Activated CD4-positive, alpha-beta T cell treated with anti-CD3 and anti-CD28 coated beads, Interleukin-2, Interleukin-4, amounts not matched to agents 100 ng/mL and 50 ng/mL, durations not matched to agents 16 hours and 8 hours (primary cell): ENCODE data around the gene APLP2.
A peak's percentile ranks its signal among the peaks of the same experiment; 100 is the strongest.
"Not testable (repeated sequence)": the region's sequence is repeated elsewhere in the genome, so short reads cannot be mapped to it uniquely, and the experiment has no call there.

Experiments
- DNase-seq: peaks from one replicate; pipeline ENCODE4 v3.0.0-alpha.2; 2020; ENCODE audit warnings: low spot score

APLP2 gene

GRCh38 chr11:130061017-130061416, 8.7 kb upstream of the APLP2 start:
- no peak for DNase-seq

GRCh38 chr11:130062026-130062425, 7.7 kb upstream of the APLP2 start:
- DNase-seq = no peak

GRCh38 chr11:130063451-130063850, 6.2 kb upstream of the APLP2 start:
- no peak for DNase-seq

- no peak for DNase-seq
These were observed 5.1 kb upstream of the APLP2 start for GRCh38 chr11:130064596-130064995.

- no peak for DNase-seq
These were observed 3.4 kb upstream of the APLP2 start for GRCh38 chr11:130066338-130066737.

- no peak for DNase-seq
These were observed 1.1 kb upstream of the APLP2 start for GRCh38 chr11:130068546-130068985.

GRCh38 chr11:130068986-130069658, 572 bp upstream of the APLP2 start:
- DNase-seq = peak; percentile 22

GRCh38 chr11:130070109-130070845, 583 bp downstream of the APLP2 start:
- peak; percentile 42 for DNase-seq

GRCh38 chr11:130070846-130071200, 1.1 kb downstream of the APLP2 start:
- DNase-seq = no peak

GRCh38 chr11:130071211-130071712, 1.6 kb downstream of the APLP2 start:
- DNase-seq = no peak

- DNase-seq = no peak
These were observed 5.0 kb downstream of the APLP2 start for GRCh38 chr11:130074736-130075135.

- no peak for DNase-seq
These were observed 7.2 kb downstream of the APLP2 start for GRCh38 chr11:130076778-130077481.

- DNase-seq = no peak
These were observed 8.0 kb downstream of the APLP2 start for GRCh38 chr11:130077671-130078070.

GRCh38 chr11:130078080-130078479, 8.4 kb downstream of the APLP2 start:
- no peak for DNase-seq

GRCh38 chr11:130085671-130086290, 16.1 kb downstream of the APLP2 start:
- DNase-seq = no peak

- no peak for DNase-seq
These were observed 17.0 kb downstream of the APLP2 start for GRCh38 chr11:130086669-130087068.

- DNase-seq = no peak
These were observed 17.7 kb downstream of the APLP2 start for GRCh38 chr11:130087294-130087926.

- DNase-seq = no peak
These were observed 18.5 kb downstream of the APLP2 start for GRCh38 chr11:130088217-130088616.

GRCh38 chr11:130088919-130089673, 19.4 kb downstream of the APLP2 start:
- DNase-seq = no peak

GRCh38 chr11:130089674-130090073, 20.0 kb downstream of the APLP2 start:
- no peak for DNase-seq

- not testable (repeated sequence) for DNase-seq
These were observed 20.8 kb downstream of the APLP2 start for GRCh38 chr11:130090517-130090916.
